Panc1 (cell line): Measurements from ENCODE around the gene MPZL3. TPM values are rescaled to one million over a fixed set of nuclear protein-coding genes. Genes with fewer than 3 reads are reported as not detected.

ENCODE experiments used
- ATAC-seq: fragments of 200-7000 bp; cut with Tn5 transposase; 2 replicates; pipeline ENCODE4 v1.9.1; 2020; ENCODE audit warnings: mild to moderate bottlenecking, moderate library complexity
- BruUV-seq: library from RNA; stranded (reverse); fragments of 400-500 nt; replicated peaks from 2 replicates; lab custom pipeline; 2021; lab: Mats Ljungman, UMichigan
- CTCF ChIA-PET: fragments of 300-600 bp; sonication (Branson Sonifier 250); formaldehyde crosslinking; loops from one replicate; lab custom pipeline; 2022; ENCODE audit warnings: antibody characterized with exemption; lab: Charles Lee
- POLR2A ChIA-PET: fragments of 300-600 bp; sonication (Branson Sonifier 250); formaldehyde crosslinking; loops from one replicate; lab custom pipeline; 2022; ENCODE audit warnings: antibody characterized with exemption; lab: Charles Lee
- DNase-seq: peaks from one replicate; pipeline ENCODE4 v3.0.0-alpha.2; 2010; ENCODE audit warnings: low read depth, low spot score
- H3K27ac ChIP-seq: 2 replicates; pipeline ENCODE4 v1.5.1; 2011; ENCODE audit warnings: mild to moderate bottlenecking, low read length, inconsistent platforms
- H3K27me3 ChIP-seq: fragments of 200-500 bp; sonication (Bioruptor generic); 2 replicates; pipeline ENCODE4 v1.6.0; 2014; ENCODE audit warnings: low read length, inconsistent platforms; ENCODE audit not compliant: control insufficient read depth, insufficient read depth
- H3K36me3 ChIP-seq: fragments of 200-500 bp; sonication (Bioruptor generic); 2 replicates; pipeline ENCODE4 v1.5.1; 2014; ENCODE audit warnings: inconsistent platforms, mild to moderate bottlenecking, low read length, moderate library complexity; ENCODE audit not compliant: control insufficient read depth, insufficient read depth
- H3K4me1 ChIP-seq: 2 replicates; pipeline ENCODE4 v1.5.1; 2011; ENCODE audit warnings: inconsistent platforms, mild to moderate bottlenecking, low read length, moderate library complexity; ENCODE audit not compliant: control insufficient read depth, insufficient read depth
- H3K4me3 ChIP-seq, 2 experiments: 2 replicates each; pipeline ENCODE4 v1.5.1; 2011 to 2012; ENCODE audit warnings: low read depth in 2 of 2, low read length in 2 of 2, mild to moderate bottlenecking in 2 of 2, inconsistent platforms in 1 of 2, moderate library complexity in 1 of 2
- H3K9me3 ChIP-seq: fragments of 200-500 bp; sonication (Bioruptor generic); 2 replicates; pipeline ENCODE4 v1.5.1; 2014; ENCODE audit warnings: low read depth, mild to moderate bottlenecking, inconsistent platforms, low read length, moderate library complexity; ENCODE audit not compliant: control insufficient read depth, insufficient read depth
- CTCF ChIP-seq: fragments of 450-650 bp; IDR thresholded peaks from 2 replicates; pipeline ENCODE4 v1.5.1; 2017; ENCODE audit warnings: mild to moderate bottlenecking
- POLR2AphosphoS5 ChIP-seq: IDR thresholded peaks from 2 replicates; pipeline ENCODE4 v1.6.1; 2012; ENCODE audit warnings: mild to moderate bottlenecking, low read depth, low read length, moderate library complexity
- REST ChIP-seq, 2 experiments: IDR thresholded peaks; 2 replicates each; pipeline ENCODE4 v1.6.1; 2011 to 2012; ENCODE audit warnings: low read depth in 2 of 2, control low read depth in 1 of 2, low read length in 1 of 2, mild to moderate bottlenecking in 1 of 2, moderate library complexity in 1 of 2; ENCODE audit not compliant: insufficient read depth in 1 of 2
- SIN3A ChIP-seq: IDR thresholded peaks from 2 replicates; pipeline ENCODE4 v1.6.1; 2012; ENCODE audit warnings: low read depth, mild to moderate bottlenecking, low read length, moderate library complexity, borderline replicate concordance; ENCODE audit not compliant: insufficient read depth
- TCF7L2 ChIP-seq: IDR thresholded peaks from 2 replicates; pipeline ENCODE4 v1.6.1; 2011; ENCODE audit warnings: mild to moderate bottlenecking, low read depth, low read length, inconsistent platforms
- in situ Hi-C: cut with HindIII; loops from 2 replicates; pipeline ENCODE4 v1.10.0; 2016; ENCODE audit warnings: low sequenced_read_pairs, low pct_unique_long_range_greater_than_20kb
- intact Hi-C: fragments of 100-400 bp; cut with micrococcal nuclease; formaldehyde crosslinking; loops from one replicate; pipeline ENCODE4 v1.10.0; 2022; ENCODE audit not compliant: unreplicated experiment
- total RNA-seq: library from RNA; stranded (reverse); gene quantifications from one replicate; pipeline ENCODE4 v1.2.1, GENCODE V29; 2021; ENCODE audit not compliant: unreplicated experiment

The MPZL3 gene
- total RNA-seq, 1 experiment from 2014 or later, result 1.0 TPM

GRCh38 chr11:118200901-118201680 lies 51.1 kb downstream of the MPZL3 start:
- BruUV-seq, result no TSS peak
- DNase-seq (no peak), ATAC-seq (no peak)
- intact Hi-C loops (no loop called here), in situ Hi-C loops (no loop called here)
- Histone ChIP-seq H3K27ac (no peak overlapping the region), H3K4me1 (0 out of 2 replicates have a peak, but pooled peaks cover 3% of the 10 kb centered on the region), H3K27me3 (peaks cover 24% of the 10 kb centered on the region), H3K4me3 (no peak overlapping the region), H3K9me3 (no peaks in the 10 kb centered on the region), H3K36me3 (no peaks in the 10 kb centered on the region)
- TF ChIP-seq TCF7L2 (no peak), POLR2AphosphoS5 (no peak)
- ChIA-PET POLR2A (no interaction called here), CTCF (no interaction called here)

- ChIA-PET CTCF (no interaction called here), POLR2A (no interaction called here)
- 0 out of 2 replicates have a peak, but pooled peaks cover 3% of the 10 kb centered on the region for H3K4me1 ChIP-seq
Measured at GRCh38 chr11:118200497-118200896, 51.7 kb downstream of the MPZL3 start.

More at GRCh38 chr11:118200497-118200896, 51.7 kb downstream of the MPZL3 start:
- TF ChIP-seq TCF7L2 (no peak), POLR2AphosphoS5 (no peak), CTCF (no peak), REST (IDR thresholded peaks at IDR 0.05; ENCODE audit: insufficient read depth in 1 of 2, low read depth in 2 of 2, low read length in 1 of 2) (no peak), SIN3A (no peak)
- Histone ChIP-seq H3K27me3 (peaks cover 18% of the 10 kb centered on the region), H3K27ac (no peak overlapping the region), H3K36me3 (no peaks in the 10 kb centered on the region), H3K4me3 (no peak overlapping the region), H3K9me3 (no peaks in the 10 kb centered on the region)
- intact Hi-C loops, result no loop called here
- BruUV-seq, result no TSS peak
- in situ Hi-C loops, result no loop called here
- DNase-seq (no peak), ATAC-seq (no peak)
